HepG2 (cell line): ENCODE data around the gene TCFL5. TPM values are rescaled to one million over a fixed set of nuclear protein-coding genes. Genes with fewer than 3 reads are reported as not detected.
A peak's percentile ranks its signal among the peaks of the same experiment; 100 is the strongest.

Experiments used
- AGO2 ChIP-seq: fragments of 200-400 bp; formaldehyde crosslinking; optimal IDR thresholded peaks from 2 replicates; pipeline ENCODE3; 2017; ENCODE audit warnings: mild to moderate bottlenecking, low read depth, low read length, moderate library complexity
- AHR ChIP-seq: IDR thresholded peaks from 2 replicates; pipeline ENCODE4 v1.6.1; 2018; ENCODE audit warnings: missing genetic modification reagents, missing compliant biosample characterization
- ATRX ChIP-seq: sonication (generic); formaldehyde crosslinking; IDR thresholded peaks from 2 replicates; pipeline ENCODE4 v1.4.0; 2020; ENCODE audit warnings: missing genetic modification reagents, borderline replicate concordance
- CBX5 ChIP-seq: sonication (generic); formaldehyde crosslinking; IDR thresholded peaks from 2 replicates; pipeline ENCODE4 v1.4.0; 2020; ENCODE audit warnings: missing genetic modification reagents, borderline replicate concordance
- CEBPG ChIP-seq: IDR thresholded peaks from 2 replicates; pipeline ENCODE4 v1.6.1; 2016
- CREM ChIP-seq, 2 experiments: sonication (generic) in 1 of 2; formaldehyde crosslinking in 1 of 2; IDR thresholded peaks; 2 replicates each; pipeline versions ENCODE4 v1.4.0 to v1.6.1; 2016 to 2020; ENCODE audit warnings: antibody characterized with exemption in 1 of 2, mild to moderate bottlenecking in 1 of 2, missing genetic modification reagents in 1 of 2
- FOXA3 ChIP-seq: IDR thresholded peaks from 2 replicates; pipeline ENCODE4 v1.6.1; 2016; ENCODE audit warnings: missing genetic modification reagents, missing compliant biosample characterization
- IRF2 ChIP-seq: IDR thresholded peaks from 2 replicates; pipeline ENCODE4 v1.6.1; 2018; ENCODE audit warnings: missing genetic modification reagents, missing compliant biosample characterization
- KDM5B ChIP-seq: sonication (generic); formaldehyde crosslinking; IDR thresholded peaks from 2 replicates; pipeline ENCODE4 v1.4.0; 2020; ENCODE audit warnings: missing genetic modification reagents, mild to moderate bottlenecking, borderline replicate concordance
- MBD4 ChIP-seq: IDR thresholded peaks from 2 replicates; pipeline ENCODE4 v1.6.1; 2012; ENCODE audit warnings: low read length, inconsistent platforms, borderline replicate concordance
- NAIF1 ChIP-seq: sonication (generic); formaldehyde crosslinking; IDR thresholded peaks from 2 replicates; pipeline ENCODE4 v1.5.0; 2020; ENCODE audit warnings: mild to moderate bottlenecking, missing genetic modification reagents, borderline replicate concordance
- STAT5B ChIP-seq: sonication (generic); formaldehyde crosslinking; IDR thresholded peaks from 2 replicates; pipeline ENCODE4 v1.4.0; 2020; ENCODE audit warnings: missing genetic modification reagents
- ZNF317 ChIP-seq: sonication (generic); formaldehyde crosslinking; IDR thresholded peaks from 2 replicates; pipeline ENCODE4 v1.5.0; 2020; ENCODE audit warnings: mild to moderate bottlenecking, missing genetic modification reagents
- ZNF674 ChIP-seq: sonication (generic); formaldehyde crosslinking; IDR thresholded peaks from 2 replicates; pipeline ENCODE4 v1.5.0; 2020; ENCODE audit warnings: low read depth, mild to moderate bottlenecking, missing genetic modification reagents
- ZNF75D ChIP-seq: sonication (generic); formaldehyde crosslinking; IDR thresholded peaks from 2 replicates; pipeline ENCODE4 v1.8.1; 2023; ENCODE audit warnings: missing genetic modification reagents, mild to moderate bottlenecking, borderline replicate concordance
- ZZZ3 ChIP-seq: sonication (generic); formaldehyde crosslinking; IDR thresholded peaks from 2 replicates; pipeline ENCODE4 v1.4.0; 2020; ENCODE audit warnings: missing genetic modification reagents, mild to moderate bottlenecking, borderline replicate concordance
- polyA plus RNA-seq, 8 experiments: library from polyadenylated mRNA; depleted of rRNA in 3 of 8; stranded (reverse) in 7 of 8; unstranded in 1 of 8; fragments of >200 nt; fragmentation: Illumina TruSeq in 4 of 8; extraction: Trizol in 4 of 8; gene quantifications; 2 replicates each; pipeline versions ENCODE4 v1.2.1 to v1.2.3, GENCODE V29; 2011 to 2016; ENCODE audit warnings: low read depth in 4 of 8, missing spikeins in 1 of 8, mixed read lengths in 1 of 8; ENCODE audit not compliant: insufficient read depth in 1 of 8
- total RNA-seq, 5 experiments: library from RNA; depleted of rRNA; stranded (reverse); fragments of >200 nt; fragmentation: Illumina TruSeq; extraction: Trizol; gene quantifications; 2 replicates each; pipeline ENCODE4 v1.2.3, GENCODE V29; 2016; ENCODE audit warnings: low read depth in 1 of 5
- TF ChIP-seq, protein P1 (sequence below): sonication (generic); formaldehyde crosslinking; IDR thresholded peaks from 2 replicates; pipeline ENCODE4 v1.4.0; 2020; ENCODE audit warnings: mild to moderate bottlenecking, missing genetic modification reagents, borderline replicate concordance
- TF ChIP-seq, protein P2 (sequence below): IDR thresholded peaks from 2 replicates; pipeline ENCODE4 v1.6.1; 2016; ENCODE audit warnings: low read depth, borderline replicate concordance
- TF ChIP-seq, protein P3 (sequence below): sonication (generic); formaldehyde crosslinking; IDR thresholded peaks from 2 replicates; pipeline ENCODE4 v1.8.0; 2022; ENCODE audit warnings: mild to moderate bottlenecking, missing genetic modification reagents
- TF ChIP-seq, protein P4 (sequence below): sonication (generic); formaldehyde crosslinking; IDR thresholded peaks from 2 replicates; pipeline ENCODE4 v1.4.0; 2020; ENCODE audit warnings: missing genetic modification reagents, borderline replicate concordance

TCFL5 gene
- total and polyA plus RNA-seq, 2 of the 13 experiments (the other 11 are each of a cell fraction or from before 2014, with no cell fraction given) = 14.8 to 20.0 TPM

DNA sequence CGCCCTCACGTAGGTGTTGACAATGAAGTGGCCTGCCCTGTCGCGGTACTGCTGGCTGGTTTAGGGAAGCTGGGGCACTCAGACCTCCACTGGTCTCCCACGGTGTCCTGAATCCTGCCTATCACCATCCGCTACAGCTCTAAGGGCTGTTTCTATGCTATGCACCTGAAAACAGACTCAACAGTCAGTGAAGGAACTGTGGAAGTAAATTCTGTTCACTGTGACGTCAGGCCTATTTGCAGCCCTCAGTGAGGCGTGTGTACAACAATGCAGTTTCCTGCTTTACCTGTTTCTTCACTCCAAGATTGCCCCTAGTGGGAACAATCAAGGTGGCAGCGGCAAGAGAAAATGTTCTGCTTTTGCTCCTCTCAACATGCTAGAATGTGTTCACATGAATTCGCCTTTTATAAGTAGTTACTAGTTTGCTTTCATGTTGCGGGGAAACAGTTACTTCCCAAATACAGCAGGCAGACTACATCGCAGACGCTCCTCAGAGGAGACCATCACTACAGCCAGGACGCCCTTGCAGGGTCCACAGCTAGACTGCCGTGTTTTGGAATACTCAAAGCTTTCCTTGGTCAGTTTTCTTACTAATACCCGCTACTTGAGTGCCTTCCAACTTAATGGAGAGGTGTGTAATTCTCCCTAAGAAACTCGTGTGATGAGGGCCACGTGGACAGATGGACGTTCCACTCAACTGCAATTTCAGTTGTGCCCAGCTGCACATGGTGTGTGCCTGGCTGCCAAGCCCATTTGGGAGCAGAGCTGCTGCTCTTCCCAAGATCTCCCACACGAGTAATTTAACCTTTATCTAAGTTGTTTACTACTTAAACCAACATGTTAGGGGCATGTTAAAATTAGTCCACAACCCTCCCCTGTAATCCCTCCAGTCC, 39.3 kb upstream of the TCFL5 start (continued):
- TF ChIP-seq, protein P1, sequence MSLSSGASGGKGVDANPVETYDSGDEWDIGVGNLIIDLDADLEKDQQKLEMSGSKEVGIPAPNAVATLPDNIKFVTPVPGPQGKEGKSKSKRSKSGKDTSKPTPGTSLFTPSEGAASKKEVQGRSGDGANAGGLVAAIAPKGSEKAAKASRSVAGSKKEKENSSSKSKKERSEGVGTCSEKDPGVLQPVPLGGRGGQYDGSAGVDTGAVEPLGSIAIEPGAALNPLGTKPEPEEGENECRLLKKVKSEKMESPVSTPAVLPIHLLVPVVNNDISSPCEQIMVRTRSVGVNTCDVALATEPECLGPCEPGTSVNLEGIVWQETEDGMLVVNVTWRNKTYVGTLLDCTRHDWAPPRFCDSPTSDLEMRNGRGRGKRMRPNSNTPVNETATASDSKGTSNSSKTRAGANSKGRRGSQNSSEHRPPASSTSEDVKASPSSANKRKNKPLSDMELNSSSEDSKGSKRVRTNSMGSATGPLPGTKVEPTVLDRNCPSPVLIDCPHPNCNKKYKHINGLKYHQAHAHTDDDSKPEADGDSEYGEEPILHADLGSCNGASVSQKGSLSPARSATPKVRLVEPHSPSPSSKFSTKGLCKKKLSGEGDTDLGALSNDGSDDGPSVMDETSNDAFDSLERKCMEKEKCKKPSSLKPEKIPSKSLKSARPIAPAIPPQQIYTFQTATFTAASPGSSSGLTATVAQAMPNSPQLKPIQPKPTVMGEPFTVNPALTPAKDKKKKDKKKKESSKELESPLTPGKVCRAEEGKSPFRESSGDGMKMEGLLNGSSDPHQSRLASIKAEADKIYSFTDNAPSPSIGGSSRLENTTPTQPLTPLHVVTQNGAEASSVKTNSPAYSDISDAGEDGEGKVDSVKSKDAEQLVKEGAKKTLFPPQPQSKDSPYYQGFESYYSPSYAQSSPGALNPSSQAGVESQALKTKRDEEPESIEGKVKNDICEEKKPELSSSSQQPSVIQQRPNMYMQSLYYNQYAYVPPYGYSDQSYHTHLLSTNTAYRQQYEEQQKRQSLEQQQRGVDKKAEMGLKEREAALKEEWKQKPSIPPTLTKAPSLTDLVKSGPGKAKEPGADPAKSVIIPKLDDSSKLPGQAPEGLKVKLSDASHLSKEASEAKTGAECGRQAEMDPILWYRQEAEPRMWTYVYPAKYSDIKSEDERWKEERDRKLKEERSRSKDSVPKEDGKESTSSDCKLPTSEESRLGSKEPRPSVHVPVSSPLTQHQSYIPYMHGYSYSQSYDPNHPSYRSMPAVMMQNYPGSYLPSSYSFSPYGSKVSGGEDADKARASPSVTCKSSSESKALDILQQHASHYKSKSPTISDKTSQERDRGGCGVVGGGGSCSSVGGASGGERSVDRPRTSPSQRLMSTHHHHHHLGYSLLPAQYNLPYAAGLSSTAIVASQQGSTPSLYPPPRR (CRISPR knock-in tag) = no peak
- TF ChIP-seq, protein P2, sequence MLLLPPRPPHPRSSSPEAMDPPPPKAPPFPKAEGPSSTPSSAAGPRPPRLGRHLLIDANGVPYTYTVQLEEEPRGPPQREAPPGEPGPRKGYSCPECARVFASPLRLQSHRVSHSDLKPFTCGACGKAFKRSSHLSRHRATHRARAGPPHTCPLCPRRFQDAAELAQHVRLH = peak; percentile 10; the same call in 1 of the 2 replicates
- 0 out of 2 replicates have a peak, but pooled peaks have one; percentile 1 for TF ChIP-seq STAT5B (CRISPR knock-in tag)
- TF ChIP-seq CBX5 (CRISPR knock-in tag) = peak; percentile 28; the same call in 1 of the 2 replicates
- TF ChIP-seq KDM5B (CRISPR knock-in tag) = peak; percentile 60; the same call in 1 of the 2 replicates
- TF ChIP-seq ZNF75D = no peak
- 0 out of 2 replicates have a peak, but pooled peaks have one; percentile 42 for TF ChIP-seq ZNF317
- peak; percentile 6; the same call in 1 of the 2 replicates for TF ChIP-seq ZNF674 (CRISPR knock-in tag)
- 0 out of 2 replicates have a peak, but pooled peaks have one; percentile 14 for TF ChIP-seq IRF2 (CRISPR knock-in tag)
- TF ChIP-seq, protein P3, sequence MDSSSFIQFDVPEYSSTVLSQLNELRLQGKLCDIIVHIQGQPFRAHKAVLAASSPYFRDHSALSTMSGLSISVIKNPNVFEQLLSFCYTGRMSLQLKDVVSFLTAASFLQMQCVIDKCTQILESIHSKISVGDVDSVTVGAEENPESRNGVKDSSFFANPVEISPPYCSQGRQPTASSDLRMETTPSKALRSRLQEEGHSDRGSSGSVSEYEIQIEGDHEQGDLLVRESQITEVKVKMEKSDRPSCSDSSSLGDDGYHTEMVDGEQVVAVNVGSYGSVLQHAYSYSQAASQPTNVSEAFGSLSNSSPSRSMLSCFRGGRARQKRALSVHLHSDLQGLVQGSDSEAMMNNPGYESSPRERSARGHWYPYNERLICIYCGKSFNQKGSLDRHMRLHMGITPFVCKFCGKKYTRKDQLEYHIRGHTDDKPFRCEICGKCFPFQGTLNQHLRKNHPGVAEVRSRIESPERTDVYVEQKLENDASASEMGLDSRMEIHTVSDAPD (CRISPR knock-in tag) = 0 out of 2 replicates have a peak, but pooled peaks have one; percentile 15
- TF ChIP-seq ATRX (CRISPR knock-in tag) = 0 out of 2 replicates have a peak, but pooled peaks have one; percentile 51
- peak; percentile 24; the same call in 1 of the 2 replicates for TF ChIP-seq FOXA3 (CRISPR knock-in tag)
- TF ChIP-seq MBD4 = peak; percentile 42; the same call in 1 of the 2 replicates
- TF ChIP-seq, protein P4, sequence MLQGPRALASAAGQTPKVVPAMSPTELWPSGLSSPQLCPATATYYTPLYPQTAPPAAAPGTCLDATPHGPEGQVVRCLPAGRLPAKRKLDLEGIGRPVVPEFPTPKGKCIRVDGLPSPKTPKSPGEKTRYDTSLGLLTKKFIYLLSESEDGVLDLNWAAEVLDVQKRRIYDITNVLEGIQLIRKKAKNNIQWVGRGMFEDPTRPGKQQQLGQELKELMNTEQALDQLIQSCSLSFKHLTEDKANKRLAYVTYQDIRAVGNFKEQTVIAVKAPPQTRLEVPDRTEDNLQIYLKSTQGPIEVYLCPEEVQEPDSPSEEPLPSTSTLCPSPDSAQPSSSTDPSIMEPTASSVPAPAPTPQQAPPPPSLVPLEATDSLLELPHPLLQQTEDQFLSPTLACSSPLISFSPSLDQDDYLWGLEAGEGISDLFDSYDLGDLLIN (CRISPR knock-in tag) = no peak
- peak; percentile 49; the same call in 1 of the 2 replicates for TF ChIP-seq AHR (CRISPR knock-in tag)
- TF ChIP-seq ZZZ3 = no peak
- TF ChIP-seq CEBPG = peak; percentile 7; the same call in 1 of the 2 replicates
- TF ChIP-seq CREM (IDR thresholded peaks at IDR 0.05) = 0 out of 2 replicates have a peak, but pooled peaks have one; percentile 53
- TF ChIP-seq CREM (CRISPR knock-in tag; IDR thresholded peaks at IDR 0.05) = no peak
- TF ChIP-seq NAIF1 (CRISPR knock-in tag) = no peak
- peak; percentile 24 for TF ChIP-seq AGO2
